HG02884 (cell line): ENCODE data around the gene MYORG.
A peak's percentile ranks its signal among the peaks of the same experiment; 100 is the strongest.

Experiments
- ATAC-seq: cut with Tn5 transposase; IDR thresholded peaks from one replicate; pipeline ENCODE4 v1.9.1; 2021; ENCODE audit warnings: mild to moderate bottlenecking, moderate library complexity; ENCODE audit not compliant: unreplicated experiment

The MYORG gene

DNA sequence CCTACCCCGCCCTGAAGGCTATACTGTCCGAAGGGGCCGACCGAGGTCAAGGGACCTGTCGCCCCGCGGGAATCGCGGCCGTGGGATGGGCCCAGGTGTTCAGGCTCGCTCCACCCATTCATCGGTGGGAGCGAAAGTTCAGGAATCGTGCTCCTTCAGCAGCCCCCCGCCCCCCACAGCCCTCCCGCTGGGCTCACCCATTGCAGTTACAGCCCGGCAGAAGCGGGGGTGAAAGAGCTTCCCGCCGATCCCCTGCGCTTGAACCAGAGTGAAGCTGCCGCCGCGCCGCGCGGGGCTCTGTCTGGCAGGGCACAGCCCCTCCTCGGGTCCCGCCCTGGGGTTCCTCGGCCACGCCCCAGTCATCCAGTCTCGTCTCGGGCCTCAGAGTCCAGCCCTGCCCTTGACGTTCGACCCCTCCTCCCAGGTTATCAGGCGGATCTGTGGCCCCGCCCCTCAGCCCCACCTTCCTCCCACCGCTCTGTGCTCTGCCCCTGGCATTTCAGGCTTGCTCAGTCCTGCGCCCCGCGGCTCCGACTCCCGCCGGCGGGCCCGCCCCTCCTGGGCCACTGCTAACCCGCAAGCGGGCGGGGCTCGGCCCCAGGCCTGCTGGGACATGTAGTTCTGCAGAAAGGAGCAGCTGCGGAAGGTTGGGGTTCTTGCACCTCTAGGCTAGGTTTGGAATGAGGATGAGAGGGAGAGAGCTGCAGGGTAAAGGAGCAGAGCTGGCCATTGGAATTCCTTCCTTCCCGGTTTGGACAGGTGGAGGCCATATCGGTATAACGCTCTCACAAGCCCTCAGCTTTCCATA, at the start of gene MYORG:
Gene MYORG (minus strand): TSS at position 303 of the 808 bp plus-strand sequence. CDS start 3,955 bp downstream, outside the sequence.
- ATAC-seq = peak; percentile 74

DNA sequence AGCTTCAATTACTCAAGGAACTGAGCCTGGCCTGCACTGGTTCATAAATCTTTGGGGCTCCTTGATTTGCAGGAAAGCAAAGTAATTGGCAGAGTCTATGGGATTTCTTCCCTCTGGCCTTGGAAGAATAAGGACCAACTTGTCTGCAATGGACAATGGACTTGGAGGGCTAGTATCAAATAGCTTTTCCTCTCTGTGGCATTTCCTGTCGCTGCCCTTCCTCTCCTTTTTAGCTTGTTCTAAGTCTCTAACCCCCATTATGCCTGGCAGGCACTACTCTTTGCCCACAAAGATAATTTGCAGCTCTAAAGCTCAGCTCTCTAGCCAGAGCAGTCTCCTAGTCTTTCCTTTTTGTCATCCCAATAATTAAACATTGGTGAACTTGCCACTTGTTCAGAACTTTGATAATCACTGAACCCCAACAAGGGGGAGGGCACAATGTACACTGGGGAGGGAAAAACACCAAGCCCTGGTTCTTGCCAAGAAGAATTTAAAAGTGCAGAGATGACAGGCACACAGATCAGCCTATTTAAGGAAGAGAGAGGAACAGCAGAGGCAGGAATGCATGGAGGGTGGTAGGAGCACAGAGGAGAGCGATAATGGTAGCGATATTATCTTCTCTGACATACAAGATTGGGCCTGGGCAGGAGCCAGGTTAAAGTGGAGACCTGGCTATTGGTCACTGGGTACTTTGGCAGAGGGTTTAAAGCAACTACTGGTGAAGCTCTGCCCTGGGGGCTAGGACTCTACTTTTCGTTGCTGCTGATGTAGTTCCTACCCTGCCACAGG, 43.2 kb upstream of the MYORG start:
- ATAC-seq = no peak

DNA sequence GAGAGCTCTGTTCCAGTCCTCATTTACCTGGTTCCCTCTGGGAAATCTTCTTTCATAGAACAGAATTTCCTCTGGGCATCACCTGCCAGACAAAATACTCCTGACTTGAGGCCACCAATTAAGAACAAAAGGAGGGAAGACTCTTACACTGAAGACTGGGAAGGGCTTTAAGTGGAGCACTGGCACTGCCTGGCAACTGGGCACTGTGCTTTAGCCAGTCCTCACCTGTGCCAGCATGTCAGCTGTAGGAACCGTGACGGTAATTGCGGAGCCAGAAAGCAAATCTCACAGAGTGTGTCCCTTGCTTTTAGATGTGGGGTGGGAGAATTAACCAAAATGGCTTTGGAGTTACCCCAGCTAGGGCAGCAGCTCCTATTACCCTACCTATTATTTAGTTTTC, 41.0 kb upstream of the MYORG start:
- no peak for ATAC-seq

DNA sequence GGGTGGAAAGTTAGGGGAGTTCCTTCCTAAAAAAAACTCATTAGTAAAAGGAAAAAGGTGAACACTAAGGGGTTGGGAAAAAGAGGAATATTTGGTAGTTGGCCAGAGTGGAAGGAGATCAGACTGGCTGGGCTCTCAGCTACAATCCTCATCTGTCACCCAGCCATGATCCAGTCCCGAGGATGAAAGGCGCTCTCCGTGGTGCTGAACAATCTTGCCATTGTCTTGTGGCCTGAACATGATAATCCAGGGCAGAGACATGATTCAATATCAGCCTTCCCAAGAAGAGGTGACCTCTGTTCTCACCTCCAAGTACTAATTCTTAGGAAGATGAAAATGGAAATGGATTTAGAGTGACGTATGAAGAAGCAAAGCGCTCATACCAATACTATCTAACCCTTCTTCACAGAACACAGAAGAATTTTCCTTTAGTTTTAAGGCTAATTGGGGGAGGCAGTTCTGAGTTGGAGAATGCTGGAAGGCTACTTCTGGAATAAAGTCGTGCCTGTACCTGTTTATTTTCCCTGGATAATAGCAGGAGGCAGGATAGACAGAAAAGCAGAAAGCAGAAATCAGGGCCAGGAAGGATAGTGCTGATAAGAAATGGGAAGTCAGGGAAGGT, 36.6 kb upstream of the MYORG start:
- ATAC-seq = no peak

DNA sequence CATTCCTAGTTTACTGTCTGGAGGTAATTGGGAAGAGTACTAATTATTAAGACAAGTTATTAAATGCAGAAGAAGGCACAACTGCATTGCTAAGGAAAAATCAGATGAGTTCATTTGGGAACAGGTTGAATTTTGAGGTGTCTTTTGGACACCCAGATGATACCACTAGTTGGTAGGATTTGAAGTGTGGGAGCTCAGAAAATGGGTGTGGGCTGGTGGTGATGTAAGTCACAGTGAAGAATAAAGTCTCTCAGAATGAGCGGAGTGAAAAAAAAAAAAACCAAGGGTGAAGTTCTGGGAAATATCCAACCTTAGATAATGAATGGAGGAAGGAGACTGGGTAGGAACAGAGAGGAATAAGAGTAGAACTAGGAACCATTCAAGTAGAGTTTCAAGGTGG, 35.6 kb upstream of the MYORG start:
- ATAC-seq = no peak

DNA sequence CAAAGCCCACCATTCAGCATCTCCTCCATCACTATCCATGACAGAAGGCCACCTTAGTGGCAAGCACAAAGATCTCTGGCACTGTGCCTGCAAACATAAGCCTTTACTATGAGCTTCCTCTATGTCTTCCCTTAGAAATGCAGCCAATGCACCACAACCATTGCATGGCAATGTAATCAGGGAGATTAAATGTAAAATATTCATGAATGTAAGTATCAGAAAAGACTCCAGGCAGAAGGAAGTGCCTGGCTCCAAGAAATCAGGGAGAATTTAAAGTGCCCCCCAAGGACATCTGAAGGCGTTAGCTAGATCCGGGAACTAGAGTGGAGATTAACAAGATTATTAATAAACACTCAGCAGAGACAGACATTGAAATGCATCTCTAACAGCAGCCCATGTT, 32.5 kb upstream of the MYORG start:
- ATAC-seq = no peak

DNA sequence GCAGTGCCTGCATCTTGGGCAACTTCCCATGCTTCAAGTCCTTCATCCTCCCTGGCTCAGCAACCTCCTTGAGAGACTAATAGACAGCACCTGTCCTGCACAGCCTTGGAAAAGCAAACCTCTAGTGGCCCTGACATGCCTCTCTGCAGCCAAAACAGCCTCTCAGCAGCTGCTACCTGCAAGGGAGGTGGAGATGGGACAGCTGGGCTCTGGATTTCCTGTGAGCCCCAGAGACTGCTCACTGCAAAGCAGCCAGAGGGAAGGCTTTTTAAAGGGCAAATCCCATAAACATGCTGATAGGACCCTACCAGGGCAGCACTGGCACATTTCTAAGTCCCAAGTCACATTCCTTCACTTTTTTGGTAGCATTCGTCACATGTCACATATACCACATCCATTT, 31.5 kb upstream of the MYORG start:
- ATAC-seq = no peak

DNA sequence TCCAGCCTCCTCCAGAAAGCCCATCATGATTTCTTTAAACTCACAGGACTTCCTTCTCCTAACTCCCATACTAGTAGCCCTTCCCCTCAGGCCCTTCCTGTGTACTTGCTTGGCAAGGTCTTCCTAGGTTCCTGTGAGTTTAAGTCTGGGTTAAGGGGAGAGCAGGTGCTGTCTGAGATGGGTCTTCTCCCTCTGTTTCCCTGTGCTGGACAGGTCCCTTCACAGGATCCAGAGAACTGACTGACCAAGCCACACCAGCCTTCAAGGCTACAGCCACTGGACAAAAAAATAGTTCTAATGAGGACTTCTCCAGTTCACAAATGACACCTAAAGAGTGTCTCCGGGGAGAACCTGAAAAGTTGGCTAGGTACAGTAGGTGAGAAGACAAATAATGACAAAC, 29.5 kb upstream of the MYORG start:
- no peak for ATAC-seq

DNA sequence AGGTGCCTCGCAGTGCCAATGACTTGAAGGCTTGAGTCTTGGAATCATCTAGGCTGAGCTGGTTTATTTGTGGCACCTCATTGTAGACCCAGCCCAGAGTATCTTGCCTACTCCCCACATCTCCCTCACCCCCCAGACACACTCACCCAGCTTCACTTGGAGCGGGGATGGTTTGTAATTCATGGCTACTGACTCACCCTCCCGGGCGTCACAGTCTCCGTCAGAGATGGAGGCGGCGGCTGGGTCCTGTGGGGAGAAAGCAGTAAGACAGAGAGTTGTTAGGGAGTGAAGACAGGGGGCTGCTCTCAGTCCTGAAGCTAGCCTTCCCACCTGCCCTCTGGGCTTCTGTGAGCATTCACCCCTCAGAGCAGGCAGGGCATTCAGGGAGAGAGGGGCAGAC, 29.0 kb upstream of the MYORG start:
- ATAC-seq = no peak

DNA sequence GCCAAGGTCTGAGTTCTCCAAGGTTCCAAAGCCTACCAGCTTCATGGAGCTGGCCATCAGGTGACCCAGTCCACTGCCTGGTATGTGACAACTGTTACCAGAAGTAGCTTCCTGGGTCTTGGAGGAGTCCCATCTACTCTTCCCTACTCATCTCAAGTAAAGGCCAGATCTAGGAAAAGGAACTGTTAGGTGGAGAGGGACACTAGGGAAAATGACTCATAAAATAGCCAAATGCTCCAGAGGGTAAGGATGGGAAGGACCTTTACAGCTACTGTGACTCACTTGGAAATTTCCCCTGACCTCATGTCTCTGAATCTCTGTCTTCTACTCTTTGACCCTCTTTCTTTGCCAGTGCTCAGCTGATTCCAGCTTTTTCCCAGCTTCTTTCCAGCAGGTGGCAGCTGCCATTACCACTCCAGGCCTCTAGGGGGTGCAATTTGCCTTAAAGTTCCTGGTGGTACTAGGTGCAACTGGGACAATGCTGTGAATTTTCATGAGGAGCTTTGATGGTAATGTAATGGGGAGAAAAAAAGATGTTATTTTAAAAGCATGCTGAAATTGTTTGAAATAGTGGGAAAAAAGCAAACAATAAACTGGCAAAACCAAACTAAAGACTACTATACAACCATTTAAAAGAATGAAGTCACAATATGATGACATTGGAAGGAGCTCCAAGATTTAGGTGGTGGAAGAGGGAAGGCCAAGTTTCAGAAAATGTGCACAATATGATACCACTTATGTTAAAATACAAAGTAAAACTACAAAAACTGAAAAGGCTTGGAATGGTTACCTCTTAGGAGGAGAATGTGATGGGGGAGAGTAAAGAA, 27.1 kb upstream of the MYORG start:
- no peak for ATAC-seq

DNA sequence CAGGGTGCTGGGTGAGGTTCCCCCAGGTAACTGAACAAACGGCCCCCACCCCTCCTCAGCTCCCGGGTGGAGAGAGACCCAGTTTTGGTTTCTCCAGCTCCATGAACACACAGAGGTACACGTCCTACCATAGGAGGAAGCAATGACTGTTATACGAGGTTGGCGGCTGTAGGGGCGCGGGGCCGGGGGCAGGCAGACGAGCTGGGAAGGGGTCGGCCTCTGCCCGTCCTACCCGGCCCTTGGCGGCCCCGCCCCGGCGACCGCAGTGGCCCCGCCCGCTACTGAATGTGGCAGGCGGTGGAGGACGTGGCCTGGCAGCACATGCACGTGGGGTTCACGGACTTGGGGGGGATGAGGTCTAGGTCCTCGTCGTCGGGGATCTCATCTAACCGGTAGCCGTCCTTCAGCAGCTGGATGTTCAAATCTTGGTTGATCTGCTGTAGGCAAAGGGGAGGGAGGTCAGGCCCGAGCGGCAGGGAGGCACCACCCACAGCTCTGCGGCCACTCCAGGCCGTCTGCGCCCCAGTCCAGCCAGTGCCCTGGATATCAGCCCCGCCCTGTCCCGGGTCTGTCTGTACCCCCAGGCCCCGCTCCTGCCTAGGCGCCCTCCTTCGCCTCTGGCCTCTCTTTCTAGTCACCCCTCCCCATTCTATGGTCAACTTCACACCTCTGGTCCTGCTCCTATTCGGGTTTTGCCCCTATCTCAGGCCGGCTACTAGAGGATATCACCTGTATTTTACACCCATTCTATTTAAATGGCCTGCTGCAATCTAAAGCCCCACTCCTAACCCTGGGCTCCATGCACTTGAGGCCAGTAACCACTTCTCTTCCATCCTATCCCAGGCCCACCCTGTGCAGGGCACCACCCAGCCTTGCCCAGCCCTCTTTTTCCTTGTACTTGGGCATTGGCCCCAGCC, 24.2 kb upstream of the MYORG start:
- ATAC-seq = no peak

DNA sequence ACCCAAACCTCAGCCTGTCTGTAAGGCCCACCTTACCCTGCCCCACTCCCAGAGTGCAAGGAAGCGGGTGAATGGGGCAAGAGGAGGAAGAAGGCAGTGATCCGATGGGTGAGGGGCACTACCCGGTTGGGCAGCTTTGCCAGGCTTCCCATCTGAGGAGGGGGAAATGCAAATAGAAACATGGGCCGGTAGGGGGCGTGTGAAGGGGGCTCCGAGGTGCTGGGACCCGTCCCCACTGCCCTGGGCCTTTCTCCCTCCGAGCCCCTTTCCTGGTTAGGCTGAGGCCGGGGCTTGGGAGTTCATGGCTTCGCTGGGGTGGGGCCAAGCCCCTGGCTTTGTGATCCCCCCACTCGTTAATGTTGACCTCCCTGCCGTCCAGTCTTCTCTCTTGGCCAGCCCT, 23.6 kb upstream of the MYORG start:
- ATAC-seq = no peak

DNA sequence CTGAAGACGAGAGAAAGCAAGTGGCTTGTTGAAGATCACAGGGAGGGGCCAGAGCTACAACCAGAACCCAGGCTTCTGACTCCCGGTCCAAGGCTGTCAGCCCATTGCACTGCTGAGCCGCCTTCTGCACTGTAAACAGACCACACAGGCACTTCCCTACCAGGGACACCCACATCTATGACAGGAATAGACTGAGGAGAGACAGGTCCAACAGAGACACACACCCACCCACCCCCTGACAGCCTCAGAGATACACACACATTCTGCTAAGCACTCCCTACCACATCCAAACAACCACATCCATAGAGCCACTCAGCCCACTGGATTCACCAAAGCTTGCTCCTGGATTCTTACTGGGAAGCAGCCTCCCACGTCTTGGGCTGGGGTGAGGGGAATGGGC, 23.0 kb upstream of the MYORG start:
- ATAC-seq = no peak

DNA sequence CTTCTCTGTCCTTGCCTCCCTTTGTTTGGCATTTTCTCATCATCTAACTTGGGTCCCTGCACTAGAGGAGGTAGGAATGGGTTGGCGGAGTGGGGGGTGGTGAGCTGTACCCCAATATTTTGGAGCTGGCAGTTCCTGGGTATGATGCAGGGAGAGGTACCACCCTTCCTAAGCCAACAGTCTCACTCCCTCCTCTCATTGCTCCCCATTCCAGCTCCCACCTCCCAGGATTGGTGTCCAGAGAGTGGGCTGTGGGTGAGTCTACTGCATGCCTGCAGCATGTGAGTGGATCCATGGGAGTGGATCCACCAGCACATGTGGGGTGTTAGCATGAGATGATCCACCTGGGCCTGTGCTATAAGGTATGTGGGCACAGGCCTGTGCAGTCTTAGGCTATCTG, 22.2 kb upstream of the MYORG start:
- no peak for ATAC-seq

DNA sequence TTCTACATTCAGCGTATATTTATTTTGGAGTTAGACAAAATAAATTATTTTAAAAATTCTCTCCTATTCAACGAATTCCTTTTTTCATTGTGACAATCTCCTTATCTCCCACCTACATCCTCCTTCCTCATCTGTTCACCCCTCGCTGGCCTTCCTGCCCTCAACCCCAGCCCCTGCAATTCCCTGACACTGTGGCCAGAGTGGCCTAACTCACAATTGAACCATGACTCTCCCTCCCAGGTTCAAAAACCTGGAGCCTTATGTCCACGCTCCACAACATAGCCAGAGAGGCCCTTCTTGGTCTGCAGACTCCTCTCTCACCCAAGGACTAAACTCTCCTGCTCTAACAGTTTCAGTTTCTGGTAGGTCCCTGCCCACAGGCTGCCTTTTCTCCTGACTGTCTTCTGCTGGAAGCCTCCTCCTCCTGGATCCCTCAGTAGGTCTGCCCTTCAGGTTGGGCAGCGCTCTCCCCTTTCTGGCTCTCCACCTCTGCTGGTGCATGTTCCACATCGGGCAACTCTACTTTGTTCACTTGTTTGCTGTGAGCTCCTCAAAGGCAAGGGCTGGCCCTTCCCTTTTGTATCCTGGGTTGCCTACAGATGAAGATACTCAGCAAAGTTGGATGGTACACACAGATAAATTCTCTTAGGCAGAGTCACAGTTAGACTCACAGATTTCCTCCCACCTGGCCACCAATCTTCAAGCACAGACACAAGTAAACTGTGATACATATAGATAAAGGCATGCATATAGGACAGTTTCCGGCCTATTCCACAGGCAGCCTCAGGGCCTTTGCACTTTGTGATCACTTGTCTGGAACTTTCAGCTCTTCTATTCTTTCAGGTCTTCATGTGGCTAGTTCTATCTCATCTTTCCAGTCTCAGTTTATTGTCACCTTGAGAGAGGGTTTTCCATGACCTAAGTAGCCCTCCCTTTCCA, 19.8 kb upstream of the MYORG start:
- ATAC-seq = no peak

DNA sequence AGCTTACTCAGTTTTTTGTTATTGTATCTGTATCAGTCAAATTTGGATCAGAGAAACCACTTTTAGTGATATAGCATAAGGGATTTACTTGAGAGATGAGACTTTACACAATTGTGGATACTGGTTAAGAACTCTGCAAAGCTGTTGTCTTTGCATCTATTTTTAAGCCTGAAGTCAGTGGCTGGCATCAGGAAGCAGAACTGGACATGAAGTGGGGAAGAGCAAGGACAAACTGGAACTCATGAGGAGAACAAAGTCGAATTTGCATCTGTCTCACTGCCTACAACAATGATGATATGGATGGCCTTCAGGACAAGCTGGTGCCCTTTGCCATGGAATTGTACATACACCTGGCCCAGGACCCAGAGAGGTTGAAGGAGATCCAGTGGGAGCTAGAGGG, 15.8 kb upstream of the MYORG start:
- ATAC-seq = no peak

DNA sequence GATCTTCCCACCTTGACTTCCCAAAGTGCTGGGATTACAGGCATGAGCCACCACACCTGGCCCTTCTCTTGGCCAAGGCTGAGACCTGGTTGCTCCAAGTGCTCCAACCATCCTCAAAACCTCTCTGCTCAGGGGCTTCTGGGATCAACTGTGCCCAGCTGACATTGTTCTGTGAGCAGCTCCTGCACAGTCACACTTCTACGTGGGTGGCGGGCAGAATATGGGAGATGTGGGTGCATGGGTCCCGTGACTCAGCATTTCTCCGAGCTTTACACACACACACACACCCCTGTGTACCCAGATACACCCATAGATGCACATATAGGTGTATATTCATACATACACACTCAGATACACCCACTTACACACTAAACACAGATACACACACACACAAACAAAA, 10.5 kb upstream of the MYORG start:
- ATAC-seq = no peak

DNA sequence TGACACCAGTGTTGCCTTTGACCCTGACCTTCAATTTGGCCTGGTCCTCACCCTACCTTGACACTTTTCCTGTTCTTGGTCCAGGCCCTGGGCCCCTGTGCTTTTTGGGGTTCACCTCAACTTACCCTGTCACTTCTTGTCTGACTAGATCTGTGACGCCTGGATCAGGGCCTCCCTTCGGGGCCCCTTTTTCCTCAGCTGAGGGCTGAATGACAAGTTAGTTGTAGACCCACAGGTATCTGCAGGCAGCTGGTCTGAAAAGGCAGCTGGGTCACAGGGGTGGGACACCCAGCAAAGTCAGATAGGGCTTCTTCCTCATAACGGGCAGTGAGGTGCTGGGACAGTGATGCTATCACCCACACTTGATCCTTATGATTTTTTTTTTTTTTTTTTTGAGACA, 10.0 kb upstream of the MYORG start:
- ATAC-seq = no peak
